HG02870 (cell line): ENCODE results near the gene DPH7.
A peak's percentile ranks its signal among the peaks of the same experiment; 100 is the strongest.
"Not testable (repeated sequence)": the region's sequence is repeated elsewhere in the genome, so short reads cannot be mapped to it uniquely, and the experiment has no call there.

Experiments used
- ATAC-seq: cut with Tn5 transposase; IDR thresholded peaks from one replicate; pipeline ENCODE4 v1.9.1; 2021; ENCODE audit warnings: mild to moderate bottlenecking, moderate library complexity; ENCODE audit not compliant: unreplicated experiment

Gene DPH7

GRCh38 chr9:137606734-137607138, 28.0 kb upstream of the DPH7 start:
- ATAC-seq, result no peak

- no peak for ATAC-seq
These were observed 27.4 kb upstream of the DPH7 start for GRCh38 chr9:137606005-137606621.

GRCh38 chr9:137605121-137606004, 26.6 kb upstream of the DPH7 start, which contains the start of gene ARRDC1:
Gene ARRDC1 (plus strand): TSS chr9:137605686. CDS start chr9:137605718, 32 bp downstream.
- ATAC-seq, result peak; percentile 68

- no peak for ATAC-seq
These were observed 25.8 kb upstream of the DPH7 start for GRCh38 chr9:137604345-137605086.

- no peak for ATAC-seq
These were observed 25.2 kb upstream of the DPH7 start for GRCh38 chr9:137603879-137604278.

- ATAC-seq, result no peak
These were observed 23.9 kb upstream of the DPH7 start for GRCh38 chr9:137602661-137603060.

- no peak for ATAC-seq
These were observed 20.2 kb upstream of the DPH7 start for GRCh38 chr9:137598943-137599342.

DNA sequence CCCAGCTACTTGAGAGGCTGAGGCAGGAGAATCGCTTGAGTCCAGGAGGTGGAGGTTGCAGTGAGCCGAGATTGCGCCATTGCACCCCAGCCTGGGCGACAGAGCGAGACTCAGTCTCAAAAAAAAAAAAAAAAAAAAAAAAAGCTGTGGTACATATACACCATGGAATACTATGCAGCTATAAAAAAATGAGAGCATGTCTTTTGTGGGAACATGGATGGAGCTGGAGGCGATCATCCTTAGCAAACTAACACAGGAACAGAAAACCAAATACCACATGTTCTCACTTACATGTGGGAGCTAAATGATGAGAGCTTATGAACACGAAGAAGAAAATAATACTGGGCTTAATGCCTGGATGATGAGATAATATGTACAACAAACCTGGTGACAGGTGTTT, 17.9 kb upstream of the DPH7 start:
- not testable (repeated sequence) for ATAC-seq

GRCh38 chr9:137593176-137593575, 14.5 kb upstream of the DPH7 start:
- no peak for ATAC-seq

GRCh38 chr9:137592767-137593166, 14.0 kb upstream of the DPH7 start:
- no peak for ATAC-seq

- ATAC-seq, result peak; percentile 82
These were observed 12.0 kb upstream of the DPH7 start, which contains the start of gene ZMYND19 for GRCh38 chr9:137590469-137591383. Gene ZMYND19 (minus strand): TSS chr9:137590512. CDS start chr9:137590263, 249 bp downstream.

DNA sequence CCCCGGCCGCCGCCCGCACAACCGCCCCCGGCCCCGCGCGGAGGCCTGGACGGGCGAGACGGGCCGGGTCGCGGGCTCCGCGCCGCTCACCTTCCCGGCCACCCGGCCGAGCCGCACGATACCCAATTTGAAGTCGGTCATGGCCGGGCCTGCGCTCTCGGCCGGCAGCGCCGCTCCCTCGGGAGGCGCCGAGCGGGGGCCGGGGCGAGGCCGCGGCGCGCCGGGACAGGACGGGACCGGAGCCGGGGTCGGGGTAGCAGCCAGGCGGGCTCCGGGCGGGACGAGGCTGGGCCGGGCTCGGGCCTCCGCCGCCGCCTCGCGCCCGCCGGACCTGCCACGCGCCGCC, 11.4 kb upstream of the DPH7 start:
- peak; percentile 16 for ATAC-seq

- peak; percentile 6 for ATAC-seq
These were observed 10.9 kb upstream of the DPH7 start for GRCh38 chr9:137589441-137590122.

DNA sequence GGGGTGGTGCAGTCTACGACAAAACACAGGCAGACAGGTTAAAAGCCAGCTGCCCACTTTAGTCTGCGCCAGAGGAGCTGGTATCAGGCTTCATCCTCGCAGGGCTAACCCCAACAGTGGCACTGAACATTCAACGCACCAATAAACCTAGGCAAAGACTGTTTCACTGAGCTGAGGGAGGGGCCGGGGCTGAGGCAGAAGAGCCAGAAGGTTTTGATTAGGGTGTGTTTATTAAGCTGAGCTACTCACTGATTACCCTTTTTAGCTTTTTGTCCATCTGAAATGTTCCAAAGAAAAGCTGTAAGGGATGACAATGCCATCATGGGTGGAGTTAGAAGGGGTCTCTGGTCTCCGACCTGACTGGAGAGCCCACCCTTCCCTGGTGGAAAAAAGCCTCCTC, 10.2 kb upstream of the DPH7 start:
- ATAC-seq, result no peak

- no peak for ATAC-seq
These were observed 9.6 kb upstream of the DPH7 start for GRCh38 chr9:137588311-137588710.

GRCh38 chr9:137586854-137587253, 8.1 kb upstream of the DPH7 start:
- ATAC-seq, result no peak

DNA sequence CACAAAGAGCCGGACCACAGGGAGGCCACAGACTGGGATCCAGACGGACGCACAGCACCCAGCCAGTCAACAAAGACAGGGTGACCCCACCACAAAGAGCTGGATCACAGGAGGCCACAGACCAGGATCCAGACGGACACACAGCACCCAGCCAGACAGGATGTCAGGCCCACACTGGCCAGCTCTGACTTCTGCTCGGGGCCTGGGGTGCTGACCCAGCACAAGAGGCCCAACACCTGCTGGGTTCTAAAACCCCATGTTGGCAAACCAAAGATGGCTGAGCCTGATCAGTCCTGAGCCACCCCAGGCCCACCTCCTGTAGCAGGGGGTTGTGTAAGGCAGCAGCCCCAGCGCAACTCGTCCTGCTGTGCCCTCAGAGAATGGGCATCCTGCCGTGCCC, 5.2 kb upstream of the DPH7 start:
- no peak for ATAC-seq

DNA sequence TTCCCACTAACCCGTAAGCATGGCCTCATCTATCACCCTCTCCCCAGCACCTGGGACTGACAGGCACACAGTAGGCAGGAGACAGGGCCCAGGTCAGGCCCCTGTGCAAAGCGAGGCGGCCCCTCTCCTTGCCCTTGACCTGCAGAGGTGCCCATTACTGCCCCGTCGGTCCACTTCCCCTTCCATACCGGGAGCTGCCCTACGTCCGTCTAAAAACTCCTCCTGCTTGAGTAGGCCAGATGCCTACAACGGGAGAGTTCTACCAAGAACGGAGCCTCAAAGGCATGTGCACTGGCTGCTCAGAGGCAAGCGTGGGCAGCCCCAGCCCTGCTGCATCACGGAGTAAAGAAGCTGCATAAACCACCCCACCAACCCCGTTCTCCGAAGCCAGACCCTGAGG, 4.6 kb upstream of the DPH7 start:
- no peak for ATAC-seq

DNA sequence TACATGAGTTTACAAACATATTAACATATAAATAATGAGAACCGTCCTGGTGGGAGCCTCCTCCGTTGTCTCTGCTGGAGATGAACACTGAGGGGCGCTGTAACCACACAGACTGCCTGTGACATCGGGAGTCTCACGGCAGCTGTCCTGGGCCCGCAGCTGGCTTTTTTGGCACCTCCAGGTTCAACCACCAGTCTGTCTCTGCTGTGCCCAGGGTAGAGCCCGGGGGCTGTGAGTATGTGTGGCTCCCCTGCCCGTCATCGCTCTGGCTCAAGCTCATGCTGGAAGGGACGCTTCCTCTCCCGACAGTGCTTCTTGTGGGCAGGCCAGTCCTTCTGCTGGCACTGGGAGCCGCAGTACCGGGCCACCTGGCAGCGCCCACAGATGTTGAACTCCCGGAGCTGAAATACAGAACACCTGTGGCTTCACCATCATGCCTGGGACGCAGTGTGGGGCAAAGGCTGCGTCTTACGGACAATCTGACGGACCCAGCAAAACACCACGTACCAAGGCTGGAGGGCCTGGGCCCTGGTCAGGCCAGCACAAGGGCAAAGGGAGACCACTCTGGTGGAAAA, 3.6 kb upstream of the DPH7 start:
- ATAC-seq, result no peak
